SH-SY5Y (cell line): ENCODE measurements around the gene MRPS18A.

ENCODE experiments used
- GATA2 ChIP-seq: IDR thresholded peaks from 2 replicates; pipeline ENCODE4 v1.6.1; 2011; ENCODE audit warnings: mild to moderate bottlenecking, low read depth, low read length
- GATA3 ChIP-seq: IDR thresholded peaks from 2 replicates; pipeline ENCODE4 v1.6.1; 2011; ENCODE audit warnings: low read depth, mild to moderate bottlenecking, low read length, moderate library complexity

DNA sequence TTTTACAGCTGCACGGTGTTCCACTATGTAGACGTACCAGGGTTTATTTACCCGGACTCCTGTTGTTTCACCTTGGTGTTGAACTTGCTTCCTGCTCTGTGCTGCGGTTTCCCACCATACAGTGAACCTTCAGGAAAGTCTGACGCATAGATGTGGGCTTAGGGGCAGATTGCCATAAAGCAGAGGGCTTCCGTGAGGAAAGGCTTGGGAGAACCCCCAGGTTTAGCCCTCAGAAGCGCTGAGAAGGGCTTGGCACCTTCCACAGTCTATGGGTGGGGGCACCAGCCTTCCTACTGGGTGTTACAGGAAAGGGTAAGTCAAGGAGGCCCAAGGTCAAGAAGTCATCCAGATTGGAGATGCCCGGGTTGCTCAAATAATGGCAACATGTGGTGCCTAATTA, 19.2 kb upstream of the MRPS18A start:
- no peak for TF ChIP-seq GATA2
- TF ChIP-seq GATA3 = no peak
